K562 (cell line): Measurements from ENCODE around the gene ITSN2.

Experiments
- CTCF ChIP-seq, 3 experiments: IDR thresholded peaks in 2 of 3; conservative IDR thresholded peaks in 1 of 3; 2 replicates each; pipeline ENCODE4 v1.5.1; 2011 to 2012; ENCODE audit warnings: low read length in 3 of 3, mild to moderate bottlenecking in 3 of 3, control low read depth in 2 of 3, improper control_type of control experiment in 1 of 3, inconsistent platforms in 1 of 3, low read depth in 1 of 3, mixed read lengths in 1 of 3, moderate library complexity in 1 of 3; ENCODE audit not compliant: insufficient read depth in 2 of 3
- NFIC ChIP-seq: fragments of 450-650 bp; IDR thresholded peaks from 2 replicates; pipeline ENCODE4 v1.6.1; 2017; ENCODE audit warnings: mild to moderate bottlenecking, inconsistent platforms
- POLR2AphosphoS5 ChIP-seq: IDR thresholded peaks from 2 replicates; pipeline ENCODE4 v1.6.1; 2011; ENCODE audit warnings: mild to moderate bottlenecking, low read depth, low read length, moderate library complexity; ENCODE audit not compliant: control insufficient read depth, insufficient read depth
- RAD21 ChIP-seq, 2 experiments: fragments of 250-450 bp in 1 of 2; fragments of 450-650 bp in 1 of 2; sonication (Bioruptor Pico) in 1 of 2; formaldehyde crosslinking in 1 of 2; IDR thresholded peaks in 1 of 2; conservative IDR thresholded peaks in 1 of 2; 2 replicates each; pipeline versions ENCODE4 v1.4.0 to v1.8.0; 2020 to 2022; ENCODE audit warnings: mild to moderate bottlenecking in 2 of 2, moderate library complexity in 1 of 2
- RCOR1 ChIP-seq, 2 experiments: IDR thresholded peaks; 2 replicates each; pipeline ENCODE4 v1.6.1; 2012; ENCODE audit warnings: low read depth in 2 of 2, low read length in 2 of 2, borderline replicate concordance in 1 of 2, improper control_type of control experiment in 1 of 2
- SMAD4 ChIP-seq: fragments of 250-450 bp; sonication (Bioruptor Pico); conservative IDR thresholded peaks from 2 replicates; pipeline ENCODE4 v1.8.0; 2021; ENCODE audit warnings: inconsistent platforms, mild to moderate bottlenecking, moderate library complexity
- TEAD1 ChIP-seq, 2 experiments: fragments of 450-650 bp in 1 of 2; sonication (generic) in 1 of 2; formaldehyde crosslinking; IDR thresholded peaks; 2 replicates each; pipeline versions ENCODE4 v1.4.0 to v1.8.0; 2020 to 2022; ENCODE audit warnings: mild to moderate bottlenecking in 2 of 2, missing genetic modification reagents in 1 of 2
- ZZZ3 ChIP-seq: fragments of 450-650 bp; IDR thresholded peaks from 2 replicates; pipeline ENCODE4 v1.6.1; 2016; ENCODE audit warnings: antibody characterized with exemption, mild to moderate bottlenecking, moderate library complexity

- TF ChIP-seq ZZZ3, result no peak
- TF ChIP-seq NFIC, result no peak
- no peak for TF ChIP-seq POLR2AphosphoS5
- TF ChIP-seq RCOR1 (IDR thresholded peaks at IDR 0.05; ENCODE audit: borderline replicate concordance in 1 of 2, low read depth in 2 of 2, low read length in 2 of 2), result no peak
- TF ChIP-seq RAD21 (CRISPR knock-in tag; conservative IDR thresholded peaks at IDR 0.05 in 1 of 2, IDR thresholded peaks at IDR 0.05 in 1 of 2), result no peak
- TF ChIP-seq SMAD4, result no peak
- no peak for TF ChIP-seq CTCF (IDR thresholded peaks at IDR 0.05 in 2 of 3, conservative IDR thresholded peaks at IDR 0.05 in 1 of 3; ENCODE audit: insufficient read depth in 2 of 3, low read depth in 1 of 3, low read length in 3 of 3)
- TF ChIP-seq TEAD1 (CRISPR knock-in tag; IDR thresholded peaks at IDR 0.05), result no peak
Measured at GRCh38 chr2:24233321-24233720, 127.0 kb downstream of the ITSN2 start.
